ENCODE results near the gene HIVEP2. TPM values are rescaled to one million over a fixed set of nuclear protein-coding genes. Genes with fewer than 3 reads are reported as not detected.

Gene HIVEP2
- total RNA-seq, 1 donor from 2014 or later: 24.6 TPM

- Histone ChIP-seq H3K36me3 (ENCODE audit: control insufficient read depth, insufficient read depth, low read length) (no peaks in the 10 kb centered on the region), H3K4me3 (ENCODE audit: low read depth, low read length) (no peak overlapping the region), H3K27me3 (ENCODE audit: control insufficient read depth, insufficient read depth, low read length) (no peaks in the 10 kb centered on the region)
- no peak for DNase-seq (ENCODE audit: low read depth)
- no peak for TF ChIP-seq CTCF (IDR thresholded peaks at IDR 0.05; ENCODE audit: insufficient read depth, low read length, poor library complexity, severe bottlenecking)
Observed at GRCh38 chr6:142804490-142804889, 140.5 kb downstream of the HIVEP2 start.

GRCh38 chr6:142803495-142804058 lies 141.4 kb downstream of the HIVEP2 start:
- Histone ChIP-seq H3K36me3 (ENCODE audit: control insufficient read depth, insufficient read depth, low read length) (no peaks in the 10 kb centered on the region), H3K4me3 (ENCODE audit: low read depth, low read length) (no peak overlapping the region), H3K27me3 (ENCODE audit: control insufficient read depth, insufficient read depth, low read length) (no peaks in the 10 kb centered on the region)
- TF ChIP-seq CTCF (IDR thresholded peaks at IDR 0.05; ENCODE audit: insufficient read depth, low read length, poor library complexity, severe bottlenecking): no peak
- DNase-seq (ENCODE audit: low read depth): no peak

GRCh38 chr6:142803032-142803431 lies 141.9 kb downstream of the HIVEP2 start:
- Histone ChIP-seq H3K27me3 (ENCODE audit: control insufficient read depth, insufficient read depth, low read length) (no peaks in the 10 kb centered on the region), H3K4me3 (ENCODE audit: low read depth, low read length) (no peak overlapping the region), H3K36me3 (ENCODE audit: control insufficient read depth, insufficient read depth, low read length) (no peaks in the 10 kb centered on the region)
- DNase-seq (ENCODE audit: low read depth): no peak
- TF ChIP-seq CTCF (IDR thresholded peaks at IDR 0.05; ENCODE audit: insufficient read depth, low read length, poor library complexity, severe bottlenecking): no peak

GRCh38 chr6:142802124-142802523 lies 142.9 kb downstream of the HIVEP2 start:
- no peaks in the 10 kb centered on the region for H3K36me3 ChIP-seq (ENCODE audit: control insufficient read depth, insufficient read depth, low read length)

GRCh38 chr6:142800240-142800639 lies 144.7 kb downstream of the HIVEP2 start:
- no peak for TF ChIP-seq CTCF (IDR thresholded peaks at IDR 0.05; ENCODE audit: insufficient read depth, low read length, poor library complexity, severe bottlenecking)
- Histone ChIP-seq H3K27me3 (ENCODE audit: control insufficient read depth, insufficient read depth, low read length) (no peaks in the 10 kb centered on the region), H3K36me3 (ENCODE audit: control insufficient read depth, insufficient read depth, low read length) (no peaks in the 10 kb centered on the region), H3K4me3 (ENCODE audit: low read depth, low read length) (no peak overlapping the region)
- DNase-seq (ENCODE audit: low read depth): no peak

More at GRCh38 chr6:142802124-142802523, 142.9 kb downstream of the HIVEP2 start:
- DNase-seq (ENCODE audit: low read depth): peak; percentile 96
- H3K27me3 ChIP-seq (ENCODE audit: control insufficient read depth, insufficient read depth, low read length): no peaks in the 10 kb centered on the region
- TF ChIP-seq CTCF (IDR thresholded peaks at IDR 0.05; ENCODE audit: insufficient read depth, low read length, poor library complexity, severe bottlenecking): no peak
- H3K4me3 ChIP-seq (ENCODE audit: low read depth, low read length): no peak overlapping the region

GRCh38 chr6:142799639-142800038 lies 145.3 kb downstream of the HIVEP2 start:
- H3K27me3 ChIP-seq (ENCODE audit: control insufficient read depth, insufficient read depth, low read length): no peaks in the 10 kb centered on the region
- no peak for TF ChIP-seq CTCF (IDR thresholded peaks at IDR 0.05; ENCODE audit: insufficient read depth, low read length, poor library complexity, severe bottlenecking)
- DNase-seq (ENCODE audit: low read depth): no peak
- H3K36me3 ChIP-seq (ENCODE audit: control insufficient read depth, insufficient read depth, low read length): no peaks in the 10 kb centered on the region
- no peak overlapping the region for H3K4me3 ChIP-seq (ENCODE audit: low read depth, low read length)
